ENCODE measurements around the gene TUBGCP2.

TUBGCP2 gene

GRCh38 chr10:133344236-133344635, 35.6 kb upstream of the TUBGCP2 start:
- DNase-seq (ENCODE audit: low read depth in 1 of 2, low spot score in 1 of 2), result no peak

- DNase-seq (ENCODE audit: low read depth in 1 of 2, low spot score in 1 of 2), result no peak
Observed at GRCh38 chr10:133343558-133343957, 34.9 kb upstream of the TUBGCP2 start.

- no peak for DNase-seq (ENCODE audit: low read depth in 1 of 2, low spot score in 1 of 2)
Observed at GRCh38 chr10:133342942-133343341, 34.3 kb upstream of the TUBGCP2 start.

- no peak for DNase-seq (ENCODE audit: low read depth in 1 of 2, low spot score in 1 of 2)
Observed at GRCh38 chr10:133341983-133342382, 33.3 kb upstream of the TUBGCP2 start.

GRCh38 chr10:133339708-133340380, 31.2 kb upstream of the TUBGCP2 start:
- DNase-seq (ENCODE audit: low read depth in 1 of 2, low spot score in 1 of 2), result no peak

GRCh38 chr10:133338080-133339071, 29.7 kb upstream of the TUBGCP2 start:
- no peak for DNase-seq (ENCODE audit: low read depth in 1 of 2, low spot score in 1 of 2)

GRCh38 chr10:133337370-133337725, 28.7 kb upstream of the TUBGCP2 start:
- no peak for DNase-seq (ENCODE audit: low read depth in 1 of 2, low spot score in 1 of 2)

GRCh38 chr10:133336577-133337369, 28.1 kb upstream of the TUBGCP2 start, which contains the start of gene CALY:
Gene CALY (minus strand): TSS chr10:133336896. CDS start chr10:133328989, 7,907 bp downstream.
- DNase-seq (ENCODE audit: low read depth in 1 of 2, low spot score in 1 of 2), result peak; percentile 75 to 80

- DNase-seq (ENCODE audit: low read depth in 1 of 2, low spot score in 1 of 2), result no peak
Observed at GRCh38 chr10:133336118-133336576, 27.5 kb upstream of the TUBGCP2 start.

GRCh38 chr10:133335246-133336117, 26.8 kb upstream of the TUBGCP2 start:
- peak; percentile 62 to 68 for DNase-seq (ENCODE audit: low read depth in 1 of 2, low spot score in 1 of 2)

- DNase-seq (ENCODE audit: low read depth in 1 of 2, low spot score in 1 of 2), result no peak
Observed at GRCh38 chr10:133334503-133335245, 26.0 kb upstream of the TUBGCP2 start.

GRCh38 chr10:133332936-133333699, 24.4 kb upstream of the TUBGCP2 start:
- DNase-seq (ENCODE audit: low read depth in 1 of 2, low spot score in 1 of 2), result no peak

- peak; percentile 81 to 84 for DNase-seq (ENCODE audit: low read depth in 1 of 2, low spot score in 1 of 2)
Observed at GRCh38 chr10:133329491-133330202, 21.0 kb upstream of the TUBGCP2 start.

GRCh38 chr10:133328358-133329343, 20.0 kb upstream of the TUBGCP2 start:
- no peak for DNase-seq (ENCODE audit: low read depth in 1 of 2, low spot score in 1 of 2)

GRCh38 chr10:133327651-133328357, 19.1 kb upstream of the TUBGCP2 start:
- DNase-seq (ENCODE audit: low read depth in 1 of 2, low spot score in 1 of 2), result no peak

All from activated T-helper 1 cell treated with anti-CD3 and anti-CD28 coated beads, Interleukin-2, amount 50 U/mL, for 16 hours (primary cell).